BJ (cell line): ENCODE results near the gene YPEL5. TPM values are rescaled to one million over a fixed set of nuclear protein-coding genes. Genes with fewer than 3 reads are reported as not detected.

Experiments
- CTCF ChIA-PET: fragments of 350-600 bp; formaldehyde crosslinking; extraction: SDS; loops from one replicate; lab custom pipeline; 2021; ENCODE audit warnings: antibody characterized with exemption, inconsistent platforms; lab: Yijun Ruan, JAX
- POLR2A ChIA-PET: fragments of 300-600 bp; sonication (Branson Sonifier 250); formaldehyde crosslinking; extraction: SDS; loops from one replicate; lab custom pipeline; 2021; ENCODE audit warnings: antibody characterized with exemption; lab: Charles Lee
- DNase-seq: peaks from one replicate; pipeline ENCODE4 v3.0.0-alpha.2; 2011; ENCODE audit warnings: low read depth
- H3K27me3 ChIP-seq: 2 replicates; pipeline ENCODE4 v1.6.0; 2011; ENCODE audit warnings: low read length; ENCODE audit not compliant: control insufficient read depth, insufficient read depth
- H3K36me3 ChIP-seq: 2 replicates; pipeline ENCODE4 v1.5.1; 2011; ENCODE audit warnings: low read length; ENCODE audit not compliant: control insufficient read depth, insufficient read depth
- H3K4me3 ChIP-seq: 2 replicates; pipeline ENCODE4 v1.5.1; 2011; ENCODE audit warnings: low read depth, mild to moderate bottlenecking, control low read depth, low read length
- CTCF ChIP-seq: IDR thresholded peaks from 2 replicates; pipeline ENCODE4 v1.5.1; 2011; ENCODE audit warnings: low read depth, mild to moderate bottlenecking, control low read depth, inconsistent platforms, low read length, moderate library complexity; ENCODE audit not compliant: insufficient read depth
- polyA plus RNA-seq: library from polyadenylated mRNA; depleted of rRNA; stranded (reverse); fragments of >200 nt; gene quantifications from 2 replicates; pipeline ENCODE4 v1.2.3, GENCODE V29; 2011

YPEL5 gene
- polyA plus RNA-seq, 1 experiment: 141 TPM

- no peak for TF ChIP-seq CTCF
- no peak overlapping the region for H3K4me3 ChIP-seq
- CTCF ChIA-PET: interaction anchor here (0.8 to 10.3 kb wide), 4 partner anchors 8 to 59 kb away, joined by 3 to 62 read pairs (median 6); no protein-coding TSS in a partner anchor
- no peaks in the 10 kb centered on the region for H3K36me3 ChIP-seq
- H3K27me3 ChIP-seq: no peaks in the 10 kb centered on the region
- DNase-seq: no peak
- POLR2A ChIA-PET: no interaction called here
Observed at GRCh38 chr2:30105556-30105955, 41.3 kb upstream of the YPEL5 start.

- POLR2A ChIA-PET: no interaction called here
- peak; percentile 64 for DNase-seq
- H3K27me3 ChIP-seq: no peaks in the 10 kb centered on the region
- H3K36me3 ChIP-seq: no peaks in the 10 kb centered on the region
- no peak overlapping the region for H3K4me3 ChIP-seq
- TF ChIP-seq CTCF: no peak
- CTCF ChIA-PET: interaction anchor here (2.7 to 10.3 kb wide), 2 partner anchors 7 to 16 kb away, joined by 8 to 62 read pairs; no protein-coding TSS in a partner anchor
Observed at GRCh38 chr2:30106543-30106942, 40.3 kb upstream of the YPEL5 start.

- H3K27me3 ChIP-seq: no peaks in the 10 kb centered on the region
- CTCF ChIA-PET: interaction anchor here (1.2 kb wide), 1 partner anchor 15 kb away, joined by 3 read pairs; no protein-coding TSS in a partner anchor
- no peaks in the 10 kb centered on the region for H3K36me3 ChIP-seq
- TF ChIP-seq CTCF: no peak
- POLR2A ChIA-PET: no interaction called here
- H3K4me3 ChIP-seq: no peak overlapping the region
- no peak for DNase-seq
Observed at GRCh38 chr2:30108192-30108591, 38.6 kb upstream of the YPEL5 start.

GRCh38 chr2:30108851-30109250 is 38.0 kb upstream of the YPEL5 start:
- CTCF ChIA-PET: interaction anchor here (1.2 kb wide), 1 partner anchor 16 kb away, joined by 3 read pairs; no protein-coding TSS in a partner anchor
- POLR2A ChIA-PET: no interaction called here

GRCh38 chr2:30109856-30110255 is 37.0 kb upstream of the YPEL5 start:
- Histone ChIP-seq H3K4me3 (no peak overlapping the region), H3K27me3 (no peaks in the 10 kb centered on the region), H3K36me3 (no peaks in the 10 kb centered on the region)
- POLR2A ChIA-PET: no interaction called here
- CTCF ChIA-PET: interaction anchor here (11.2 kb wide), 1 partner anchor 23 kb away, joined by 194 read pairs; no protein-coding TSS in a partner anchor
- no peak for TF ChIP-seq CTCF
- no peak for DNase-seq

More at GRCh38 chr2:30108851-30109250, 38.0 kb upstream of the YPEL5 start:
- H3K4me3 ChIP-seq: no peak overlapping the region
- no peaks in the 10 kb centered on the region for H3K36me3 ChIP-seq
- TF ChIP-seq CTCF: no peak
- DNase-seq: no peak
- no peaks in the 10 kb centered on the region for H3K27me3 ChIP-seq
